Chondrocyte (in vitro differentiated cells): ENCODE results near the gene PDK2. TPM values are rescaled to one million over a fixed set of nuclear protein-coding genes. Genes with fewer than 3 reads are reported as not detected.

Source experiments
- DNase-seq: peaks from one replicate; pipeline ENCODE4 v3.0.0; 2021; ENCODE audit warnings: mixed read lengths, low spot score
- H3K27ac Mint-ChIP-seq: one replicate; pipeline ENCODE4 v1.8.0; 2021; ENCODE audit warnings: mild to moderate bottlenecking, moderate library complexity, mixed read lengths; ENCODE audit not compliant: unreplicated experiment
- H3K27me3 Mint-ChIP-seq: 2 replicates; pipeline ENCODE4 v1.8.0; 2021; ENCODE audit warnings: low read depth, mixed read lengths
- H3K36me3 Mint-ChIP-seq: 2 replicates; pipeline ENCODE4 v1.8.0; 2021; ENCODE audit warnings: low read depth, mixed read lengths
- H3K4me1 Mint-ChIP-seq: 2 replicates; pipeline ENCODE4 v1.8.0; 2021; ENCODE audit warnings: low read depth, mild to moderate bottlenecking, mixed read lengths
- H3K4me3 Mint-ChIP-seq: one replicate; pipeline ENCODE4 v1.8.0; 2021; ENCODE audit warnings: mild to moderate bottlenecking, moderate library complexity, mixed read lengths; ENCODE audit not compliant: unreplicated experiment
- H3K9me3 Mint-ChIP-seq: 2 replicates; pipeline ENCODE4 v1.8.0; 2021; ENCODE audit warnings: low read depth, mixed read lengths
- total RNA-seq: library from RNA; stranded (reverse); gene quantifications from 3 replicates; pipeline ENCODE4 v1.2.1, GENCODE V29; 2021
- TF ChIP-seq, protein P1 (sequence below): fragments of 200-600 bp; sonication (generic); IDR thresholded peaks from 2 replicates; pipeline ENCODE4 v1.5.0; 2021; ENCODE audit warnings: antibody characterized with exemption, mild to moderate bottlenecking, moderate library complexity

Gene PDK2
- total RNA-seq, 1 donor from 2014 or later = 31.1 TPM

DNA sequence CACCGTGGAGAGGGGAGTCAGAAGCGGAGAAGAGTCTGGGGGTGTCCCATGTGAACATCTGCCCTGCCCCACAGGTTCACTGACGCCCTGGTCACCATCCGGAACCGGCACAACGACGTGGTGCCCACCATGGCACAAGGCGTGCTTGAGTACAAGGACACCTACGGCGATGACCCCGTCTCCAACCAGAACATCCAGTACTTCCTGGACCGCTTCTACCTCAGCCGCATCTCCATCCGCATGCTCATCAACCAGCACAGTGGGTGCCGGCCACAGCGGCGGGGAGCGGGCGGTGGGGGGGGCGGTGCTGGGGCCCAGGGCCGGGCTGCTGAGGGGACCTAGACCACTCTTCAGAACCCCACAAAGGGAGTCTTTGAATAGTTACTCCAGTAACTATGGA is 10.7 kb downstream of the PDK2 start:
- Mint-ChIP-seq H3K4me1 (peaks cover 13% of the 10 kb centered on the region), H3K27me3 (no peaks in the 10 kb centered on the region), H3K4me3 (no peak overlapping the region), H3K9me3 (no peaks in the 10 kb centered on the region), H3K27ac (no peak overlapping the region), H3K36me3 (peaks cover 11% of the 10 kb centered on the region)
- TF ChIP-seq, protein P1, sequence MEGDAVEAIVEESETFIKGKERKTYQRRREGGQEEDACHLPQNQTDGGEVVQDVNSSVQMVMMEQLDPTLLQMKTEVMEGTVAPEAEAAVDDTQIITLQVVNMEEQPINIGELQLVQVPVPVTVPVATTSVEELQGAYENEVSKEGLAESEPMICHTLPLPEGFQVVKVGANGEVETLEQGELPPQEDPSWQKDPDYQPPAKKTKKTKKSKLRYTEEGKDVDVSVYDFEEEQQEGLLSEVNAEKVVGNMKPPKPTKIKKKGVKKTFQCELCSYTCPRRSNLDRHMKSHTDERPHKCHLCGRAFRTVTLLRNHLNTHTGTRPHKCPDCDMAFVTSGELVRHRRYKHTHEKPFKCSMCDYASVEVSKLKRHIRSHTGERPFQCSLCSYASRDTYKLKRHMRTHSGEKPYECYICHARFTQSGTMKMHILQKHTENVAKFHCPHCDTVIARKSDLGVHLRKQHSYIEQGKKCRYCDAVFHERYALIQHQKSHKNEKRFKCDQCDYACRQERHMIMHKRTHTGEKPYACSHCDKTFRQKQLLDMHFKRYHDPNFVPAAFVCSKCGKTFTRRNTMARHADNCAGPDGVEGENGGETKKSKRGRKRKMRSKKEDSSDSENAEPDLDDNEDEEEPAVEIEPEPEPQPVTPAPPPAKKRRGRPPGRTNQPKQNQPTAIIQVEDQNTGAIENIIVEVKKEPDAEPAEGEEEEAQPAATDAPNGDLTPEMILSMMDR = no peak
- no peak for DNase-seq

DNA sequence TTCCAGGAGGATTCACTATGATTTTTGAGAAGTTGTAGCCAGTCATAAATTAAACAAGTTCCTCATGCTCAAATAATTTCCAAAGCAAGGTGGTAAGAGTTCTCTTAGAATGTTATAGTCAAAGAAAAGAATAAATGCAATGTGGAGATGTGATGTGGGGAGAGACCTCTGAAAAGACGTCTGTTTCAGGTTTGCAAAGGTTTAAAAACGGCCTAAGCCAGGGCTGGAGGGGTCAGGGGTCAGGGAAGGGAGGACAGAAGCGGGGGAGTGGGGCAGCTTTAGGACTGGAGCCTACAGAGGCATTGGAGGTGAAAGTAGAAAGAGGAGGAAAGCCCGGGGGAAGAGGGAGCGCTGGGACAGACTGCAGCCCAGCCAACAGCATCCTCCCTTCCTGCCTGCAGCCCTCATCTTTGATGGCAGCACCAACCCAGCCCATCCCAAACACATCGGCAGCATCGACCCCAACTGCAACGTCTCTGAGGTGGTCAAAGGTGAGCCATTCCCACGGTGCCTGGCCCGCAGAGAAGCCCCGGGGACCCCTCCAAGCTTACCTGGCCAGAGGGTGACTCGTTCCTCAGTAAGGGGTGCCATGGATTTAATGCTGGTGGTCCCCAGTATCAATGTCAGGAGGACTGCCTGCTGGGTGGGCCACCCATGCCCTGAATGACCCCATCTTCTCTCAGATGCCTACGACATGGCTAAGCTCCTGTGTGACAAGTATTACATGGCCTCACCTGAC is 11.4 kb downstream of the PDK2 start:
- TF ChIP-seq, protein P1 = no peak
- no peak for DNase-seq
- Mint-ChIP-seq H3K27ac (no peak overlapping the region), H3K27me3 (no peaks in the 10 kb centered on the region), H3K4me3 (no peak overlapping the region), H3K4me1 (peaks cover 13% of the 10 kb centered on the region), H3K36me3 (peaks cover 11% of the 10 kb centered on the region), H3K9me3 (no peaks in the 10 kb centered on the region)

- H3K27me3 Mint-ChIP-seq = no peaks in the 10 kb centered on the region
- H3K4me1 Mint-ChIP-seq = peaks cover 15% of the 10 kb centered on the region
- no peak overlapping the region for H3K27ac Mint-ChIP-seq
- no peaks in the 10 kb centered on the region for H3K9me3 Mint-ChIP-seq
- DNase-seq = no peak
- TF ChIP-seq, protein P1 = no peak
- H3K4me3 Mint-ChIP-seq = no peak overlapping the region
- H3K36me3 Mint-ChIP-seq = peaks cover 11% of the 10 kb centered on the region
These were observed 12.8 kb downstream of the PDK2 start for GRCh38 chr17:50107790-50108414.

GRCh38 chr17:50108556-50108955 is 13.4 kb downstream of the PDK2 start:
- no peaks in the 10 kb centered on the region for H3K27me3 Mint-ChIP-seq
- H3K4me1 Mint-ChIP-seq = peaks cover 16% of the 10 kb centered on the region
- no peak overlapping the region for H3K4me3 Mint-ChIP-seq
- TF ChIP-seq, protein P1 = no peak
- no peak for DNase-seq
- H3K27ac Mint-ChIP-seq = peak overlapping the region; percentile 66
- no peaks in the 10 kb centered on the region for H3K9me3 Mint-ChIP-seq
- peaks cover 11% of the 10 kb centered on the region for H3K36me3 Mint-ChIP-seq

GRCh38 chr17:50109207-50109606 is 14.1 kb downstream of the PDK2 start:
- TF ChIP-seq, protein P1 = no peak
- no peak for DNase-seq
- Mint-ChIP-seq H3K36me3 (peaks cover 11% of the 10 kb centered on the region), H3K9me3 (no peaks in the 10 kb centered on the region), H3K27me3 (no peaks in the 10 kb centered on the region), H3K4me1 (peaks cover 16% of the 10 kb centered on the region), H3K4me3 (no peak overlapping the region), H3K27ac (no peak overlapping the region)
